NCI-H146 treated with DMSO at 0.1 percent for 48 hours (cell line): ENCODE results near the gene DCPS.
A peak's percentile ranks its signal among the peaks of the same experiment; 100 is the strongest.
"Not testable (repeated sequence)": the region's sequence is repeated elsewhere in the genome, so short reads cannot be mapped to it uniquely, and the experiment has no call there.

Experiments used
- DNase-seq: peaks from one replicate; lab custom pipeline; 2025; ENCODE audit not compliant: unreplicated experiment; lab: John Stamatoyannopoulos, UW

The DCPS gene

DNA sequence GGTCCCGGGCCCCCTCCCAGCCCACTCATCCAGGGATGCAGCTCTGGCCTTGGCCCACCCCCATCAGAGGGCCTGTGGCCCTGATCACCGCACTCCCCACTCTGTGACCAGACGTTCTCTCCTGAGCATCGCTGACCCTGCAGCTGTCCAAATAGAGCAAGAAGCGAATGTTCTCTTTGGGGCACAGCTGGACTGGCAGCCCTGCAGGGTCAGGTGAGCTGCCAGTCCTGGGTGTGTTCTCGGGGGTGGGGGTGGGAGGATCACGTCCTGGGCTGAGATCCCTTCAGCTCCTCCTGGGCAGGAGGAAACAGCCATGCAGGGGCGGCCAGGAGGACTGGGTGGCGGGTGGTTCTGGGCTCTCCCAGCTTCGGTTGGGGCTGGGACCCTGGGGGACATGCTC is 78.1 kb downstream of the DCPS start:
- DNase-seq: not testable (repeated sequence)

DNA sequence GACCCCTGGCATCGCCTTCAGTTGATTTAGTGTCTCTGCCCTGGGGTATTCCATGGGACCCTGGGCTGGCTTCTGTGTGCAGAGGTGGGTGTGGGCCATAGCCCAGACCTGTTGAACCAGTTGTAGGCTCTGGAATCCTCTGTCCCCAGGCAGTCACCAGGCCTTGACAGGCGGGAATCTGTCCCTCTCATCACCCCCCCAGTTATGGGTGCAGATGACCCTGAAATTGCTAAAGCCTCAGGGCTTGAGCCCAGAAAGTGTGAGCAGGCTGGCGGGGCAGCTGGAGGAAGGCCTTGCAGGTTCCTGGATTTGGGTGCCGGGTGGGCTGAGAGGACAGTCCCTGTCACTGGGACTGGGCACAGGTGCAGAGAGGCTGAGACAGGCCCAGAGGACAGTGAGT is 78.8 kb downstream of the DCPS start:
- DNase-seq: not testable (repeated sequence)

DNA sequence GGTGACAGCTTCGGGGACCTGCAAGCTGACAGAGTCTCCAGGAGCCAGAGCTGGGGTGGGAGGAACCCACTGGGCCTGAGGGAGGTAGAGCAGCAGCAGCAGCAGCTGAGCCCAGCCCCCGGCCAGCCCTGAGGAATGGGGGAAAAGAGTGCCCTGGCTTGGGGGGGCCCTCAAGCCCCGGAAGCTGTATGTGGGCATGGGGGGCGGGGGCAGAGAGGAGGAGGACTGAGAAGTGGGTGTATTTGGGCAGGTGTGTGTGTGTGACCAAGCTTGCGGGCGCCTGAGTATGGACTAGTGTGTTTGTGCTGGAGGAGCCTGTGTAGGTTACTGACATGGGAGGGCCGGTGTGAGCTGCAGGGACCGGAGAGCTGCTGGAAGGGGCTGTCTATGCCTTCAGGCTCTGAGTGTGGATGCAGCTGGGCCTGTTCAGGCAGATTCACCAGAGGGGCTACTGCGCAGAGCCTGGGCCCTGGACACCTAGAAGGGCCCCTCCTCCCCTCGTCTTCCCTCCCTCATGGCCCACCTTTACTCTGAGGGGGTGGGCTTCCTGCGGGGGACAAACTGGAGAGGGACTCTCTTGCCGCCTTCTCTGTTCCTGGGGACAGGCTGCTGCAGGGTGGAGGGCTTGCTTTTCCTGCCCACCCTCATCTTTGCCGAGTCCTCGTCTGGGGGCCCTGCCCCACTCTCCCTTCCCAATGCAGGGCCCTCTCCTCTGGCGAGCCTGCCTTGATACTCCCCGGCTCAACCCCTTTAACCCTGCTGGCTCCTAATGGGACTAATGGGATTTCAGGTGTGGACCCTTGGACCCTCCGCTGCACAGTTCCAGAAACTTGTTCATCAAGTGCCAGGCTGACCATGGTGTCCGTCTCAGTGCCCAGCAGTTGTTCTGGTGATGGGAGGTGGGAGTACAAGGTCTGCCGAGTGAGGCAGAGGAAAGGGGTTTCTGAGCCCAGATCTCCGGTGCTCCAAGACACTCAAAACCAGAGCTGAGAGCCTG is 79.8 kb downstream of the DCPS start:
- DNase-seq: no peak

DNA sequence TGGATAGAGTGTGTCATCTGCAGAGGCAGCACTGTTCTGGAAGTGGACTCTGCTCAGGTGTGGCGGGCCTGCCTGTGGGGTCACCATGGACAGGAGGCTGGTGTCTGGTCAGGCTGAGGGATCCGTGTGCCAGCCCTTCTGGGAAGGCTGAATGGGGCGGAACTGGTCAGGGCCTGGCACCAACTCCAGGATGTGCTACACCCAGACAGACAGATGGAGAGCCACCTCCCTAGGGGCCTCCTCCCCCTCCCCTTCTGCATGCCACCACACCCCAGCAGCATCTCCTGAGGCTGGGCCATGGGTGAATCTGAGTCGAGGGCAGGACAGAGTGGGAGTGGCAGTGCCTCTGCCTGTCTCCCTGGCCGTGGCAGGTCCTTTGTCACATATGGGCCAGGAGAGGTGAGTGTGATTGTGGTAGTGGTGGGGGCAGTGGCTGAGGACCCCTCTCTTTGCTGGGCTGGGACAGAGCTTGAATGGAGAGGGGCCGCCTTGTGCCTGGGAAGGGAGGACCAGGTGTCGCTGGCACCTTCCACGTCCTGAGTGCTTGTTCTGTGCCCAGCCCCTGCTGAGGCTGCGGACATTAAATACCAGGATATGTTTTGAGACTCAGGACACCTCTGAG is 80.7 kb downstream of the DCPS start:
- no peak for DNase-seq

DNA sequence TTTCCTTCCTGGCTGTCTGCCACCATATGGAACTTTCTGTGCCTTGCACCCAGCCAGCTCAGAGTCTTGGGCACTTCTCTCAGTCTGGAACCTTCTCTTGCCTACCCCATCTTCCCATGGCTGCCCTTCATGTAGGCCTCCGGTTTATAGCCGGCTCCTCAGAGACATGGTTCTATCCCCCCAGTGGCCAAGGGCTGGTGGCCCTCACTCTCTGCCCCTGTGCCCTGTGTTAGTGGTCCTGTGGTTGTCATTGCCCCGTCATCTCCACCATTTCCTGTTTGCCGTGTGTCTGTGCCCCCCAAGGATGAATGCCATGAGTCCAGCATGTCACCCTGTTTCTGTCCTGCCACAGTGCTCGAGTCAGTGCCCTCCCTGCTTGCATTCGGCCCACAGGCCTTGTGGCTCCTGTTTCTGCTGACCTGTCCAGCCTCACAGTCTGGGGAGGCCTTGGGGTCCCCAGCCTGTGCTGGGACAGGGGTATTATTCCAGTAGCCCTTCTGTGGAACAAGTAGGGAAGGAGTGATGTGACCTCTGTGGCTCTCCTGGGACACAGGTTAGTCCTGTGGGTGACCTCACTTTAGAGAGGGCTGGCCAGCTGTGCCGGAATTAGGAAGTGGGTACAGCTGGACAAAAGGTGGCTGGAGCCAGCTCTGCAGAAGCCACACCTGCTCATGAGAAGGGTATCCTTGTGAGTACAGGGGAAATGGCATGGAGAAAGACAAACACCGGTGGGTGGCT is 82.3 kb downstream of the DCPS start:
- no peak for DNase-seq

DNA sequence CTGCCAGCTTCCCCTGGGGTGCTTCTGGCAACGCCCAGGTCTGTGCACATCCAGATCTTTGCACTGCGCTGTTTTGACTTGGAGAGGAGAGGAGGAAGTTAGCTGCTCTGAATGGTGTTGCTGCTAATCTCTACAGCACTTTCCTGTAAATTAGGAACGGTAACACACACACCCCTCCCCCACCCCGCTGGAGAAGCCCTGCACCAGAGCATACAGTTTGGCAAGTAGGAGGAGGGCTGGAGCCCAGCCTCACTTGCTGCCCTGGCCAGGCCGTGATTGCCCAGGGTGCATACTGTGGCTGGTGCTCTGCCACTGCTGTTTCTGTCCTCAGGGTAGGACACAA is 82.8 kb downstream of the DCPS start:
- peak; percentile 34 for DNase-seq

DNA sequence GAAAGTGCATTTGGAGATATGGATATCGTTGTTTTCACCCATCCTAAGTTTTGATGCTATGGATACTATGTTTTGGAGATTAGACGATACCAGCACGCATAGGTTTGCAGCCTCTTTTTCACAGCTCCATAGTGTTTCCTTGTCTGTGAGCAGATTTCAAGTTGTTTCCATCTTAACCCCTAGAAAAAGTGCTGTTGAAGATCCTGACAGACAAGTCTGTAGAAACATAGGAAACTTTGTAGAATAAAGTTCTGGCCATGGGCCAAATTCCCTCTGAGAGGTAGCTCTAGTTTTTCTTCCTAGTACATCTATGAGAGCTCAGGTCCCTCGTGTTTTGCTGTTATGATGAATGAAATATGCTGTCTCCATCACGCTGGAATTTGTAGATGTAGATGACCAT is 84.0 kb downstream of the DCPS start:
- DNase-seq: no peak

DNA sequence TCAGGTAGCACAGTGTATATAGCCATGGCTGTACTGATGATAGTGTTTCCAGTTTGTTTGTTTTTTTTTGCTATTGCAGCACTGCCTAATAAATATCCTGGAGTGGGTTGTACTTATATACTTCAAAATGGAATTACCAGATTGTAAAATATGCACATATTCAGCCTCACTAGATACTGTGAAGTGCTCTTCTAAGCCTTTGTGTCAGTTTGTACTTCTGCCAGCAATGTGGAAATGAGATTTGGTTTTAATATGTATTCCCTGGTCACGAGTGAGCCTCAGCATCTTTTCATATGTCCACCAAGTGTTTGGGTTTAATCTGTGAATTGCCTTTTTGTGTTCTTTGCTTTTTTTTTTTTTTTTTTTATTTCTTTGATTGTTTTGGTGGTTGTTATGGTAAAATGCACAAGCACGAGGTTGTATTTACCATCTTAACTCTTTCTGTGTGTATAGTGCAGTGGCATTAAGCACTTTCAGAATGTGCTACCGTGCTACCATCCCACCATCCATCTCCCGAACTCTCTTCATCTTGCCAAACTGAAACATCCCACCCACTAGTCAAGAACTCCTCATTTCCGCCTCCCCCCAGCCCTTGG is 86.5 kb downstream of the DCPS start:
- no peak for DNase-seq

DNA sequence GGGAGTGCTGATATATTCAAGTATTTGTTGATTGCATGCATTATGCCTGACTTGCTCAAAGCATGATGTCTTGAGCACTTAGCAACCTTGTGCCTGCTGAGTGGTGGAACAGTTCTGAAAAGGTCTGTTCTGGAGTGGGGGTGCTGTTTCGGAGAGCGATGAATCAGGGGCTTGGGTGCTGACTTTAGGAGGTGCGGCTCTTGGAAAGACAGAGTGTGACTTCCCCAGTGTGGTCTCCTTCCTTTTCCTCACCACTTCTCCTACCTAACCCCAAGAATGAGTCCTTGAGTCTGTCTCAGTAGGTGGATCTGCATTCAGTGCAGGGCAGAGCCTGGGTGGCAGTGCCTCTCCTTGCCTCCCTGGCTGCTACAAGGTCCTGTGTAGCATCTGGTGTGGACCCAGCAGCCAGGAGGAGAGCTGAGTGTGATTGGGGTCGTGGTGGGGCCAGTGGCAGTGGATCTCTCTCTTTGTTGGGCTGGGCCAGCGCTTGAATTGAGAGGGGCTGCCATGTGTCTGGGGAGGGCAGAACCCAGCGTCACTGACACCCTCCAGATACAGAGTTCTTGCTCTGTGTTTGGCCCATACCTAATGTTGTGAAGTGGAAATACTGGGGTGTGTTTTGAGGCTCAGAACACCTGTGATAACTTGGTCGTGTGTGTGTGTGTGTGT is 87.6 kb downstream of the DCPS start:
- DNase-seq: no peak

DNA sequence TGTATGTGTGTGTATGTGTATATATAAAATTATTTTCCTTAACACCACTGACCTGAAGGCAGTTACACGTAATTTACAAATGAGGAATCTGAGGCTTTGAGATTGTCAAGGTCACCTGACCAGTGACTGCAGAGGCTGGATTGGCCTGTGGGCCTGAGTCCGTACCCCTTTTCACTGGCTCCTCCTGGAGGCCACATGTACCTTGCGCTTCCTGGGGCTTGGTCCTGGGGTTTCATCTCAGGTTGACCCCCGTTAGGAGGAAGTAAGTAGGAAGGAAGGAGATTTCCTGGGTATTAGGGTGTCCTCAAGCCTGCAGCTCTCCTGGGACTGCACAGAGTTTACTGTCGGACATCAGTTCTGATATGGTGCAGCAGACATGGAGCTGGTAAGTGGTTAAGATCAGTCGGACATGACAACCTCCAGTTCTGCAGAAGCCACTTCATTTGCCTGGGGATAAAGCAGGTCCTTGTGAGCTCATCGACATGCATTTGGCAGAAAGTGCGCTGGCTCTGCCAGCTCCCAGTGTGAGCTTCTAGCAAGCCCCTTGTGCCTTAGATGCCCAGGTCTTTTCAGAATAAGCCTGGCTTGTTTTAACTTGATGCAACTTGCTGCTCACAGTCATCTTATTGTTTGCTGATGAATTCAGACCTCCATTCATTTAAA is 88.2 kb downstream of the DCPS start:
- no peak for DNase-seq

DNA sequence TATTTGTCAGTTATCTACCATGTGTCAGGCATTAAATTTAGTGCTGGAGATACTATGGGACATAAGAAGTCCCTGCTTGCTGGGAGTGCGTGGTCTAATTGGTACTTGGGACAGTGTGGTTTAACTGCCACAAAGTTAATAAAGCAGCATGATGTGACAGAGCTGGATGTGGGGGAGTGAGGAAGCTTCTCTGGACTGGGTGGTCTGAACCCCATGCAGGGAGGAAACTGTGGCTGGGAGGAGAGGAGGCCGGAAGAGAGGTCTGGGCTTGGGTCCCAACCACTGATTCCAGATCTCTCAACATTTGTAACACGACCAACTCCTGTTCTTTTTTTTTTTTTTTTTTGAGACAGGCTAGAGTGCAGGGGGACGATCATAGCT is 88.8 kb downstream of the DCPS start:
- no peak for DNase-seq

DNA sequence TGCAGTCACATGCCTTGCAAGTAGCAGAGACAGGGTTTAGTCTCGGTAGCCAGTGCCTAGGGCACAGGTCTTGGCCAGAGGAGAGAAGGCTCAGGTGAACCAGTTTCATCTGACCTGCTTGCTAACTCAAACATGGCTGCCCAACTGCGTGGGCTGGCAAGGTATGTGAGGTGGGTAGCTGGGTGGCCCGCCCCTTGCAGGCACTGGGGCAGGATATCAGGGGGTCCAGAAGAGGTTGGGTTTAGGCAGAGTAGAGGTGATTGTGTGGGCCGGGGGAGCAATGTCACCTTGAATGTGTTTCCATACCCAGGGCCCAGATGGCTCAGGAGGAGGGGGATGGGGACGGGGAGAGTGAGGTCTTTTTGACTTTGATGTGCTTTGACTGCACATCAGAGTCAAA is 89.3 kb downstream of the DCPS start:
- DNase-seq: no peak

DNA sequence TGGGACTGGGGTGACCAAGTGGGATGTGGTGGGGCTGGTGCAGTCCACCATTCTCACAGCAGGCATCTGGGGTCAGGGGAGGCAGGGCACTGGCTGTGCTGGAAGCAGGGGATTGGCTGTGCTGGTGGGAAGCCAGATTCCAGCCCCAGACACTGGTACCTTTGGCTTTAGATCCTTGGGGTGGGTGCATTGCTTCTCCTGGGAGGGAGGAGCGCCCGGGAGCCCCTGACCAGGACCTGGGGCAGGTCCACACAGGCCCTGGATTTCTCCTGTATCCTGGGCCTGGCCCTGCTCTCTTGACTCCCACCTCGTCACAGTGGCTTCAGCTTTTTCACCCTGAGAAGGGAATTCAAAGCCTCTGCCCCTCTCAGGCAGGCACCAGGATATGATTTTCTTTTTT is 90.2 kb downstream of the DCPS start:
- no peak for DNase-seq

DNA sequence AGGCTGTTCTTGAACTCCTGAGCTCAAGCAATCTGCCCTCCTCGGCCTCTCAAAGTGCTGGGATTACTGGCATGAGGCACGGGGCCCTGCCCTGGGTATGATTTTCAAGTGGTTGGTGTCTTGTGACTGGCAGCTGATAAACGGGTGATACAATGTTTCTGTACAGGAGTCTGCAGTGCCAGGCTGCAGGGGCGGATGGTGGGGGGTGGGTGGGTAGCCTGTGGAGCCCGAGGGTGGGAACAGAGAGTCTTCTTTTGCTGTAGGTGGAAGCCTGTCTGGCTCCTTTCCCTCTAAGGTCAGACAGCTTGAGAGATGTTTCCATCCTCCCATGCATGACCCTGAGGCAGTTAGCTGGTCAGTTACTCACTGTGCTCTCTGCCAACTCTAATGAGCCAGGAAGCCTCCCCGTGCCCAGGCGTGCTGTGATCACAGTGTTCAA is 90.8 kb downstream of the DCPS start:
- DNase-seq: not testable (repeated sequence)
